ENCODE data around the gene RASL12.
"Not testable (repeated sequence)": the region's sequence is repeated elsewhere in the genome, so short reads cannot be mapped to it uniquely, and the experiment has no call there.

Gene RASL12

GRCh38 chr15:65032801-65033537 is 34.8 kb downstream of the RASL12 start:
- in situ Hi-C loops (cut with MboI; ENCODE audit: low sequenced_read_pairs), result no loop called here

DNA sequence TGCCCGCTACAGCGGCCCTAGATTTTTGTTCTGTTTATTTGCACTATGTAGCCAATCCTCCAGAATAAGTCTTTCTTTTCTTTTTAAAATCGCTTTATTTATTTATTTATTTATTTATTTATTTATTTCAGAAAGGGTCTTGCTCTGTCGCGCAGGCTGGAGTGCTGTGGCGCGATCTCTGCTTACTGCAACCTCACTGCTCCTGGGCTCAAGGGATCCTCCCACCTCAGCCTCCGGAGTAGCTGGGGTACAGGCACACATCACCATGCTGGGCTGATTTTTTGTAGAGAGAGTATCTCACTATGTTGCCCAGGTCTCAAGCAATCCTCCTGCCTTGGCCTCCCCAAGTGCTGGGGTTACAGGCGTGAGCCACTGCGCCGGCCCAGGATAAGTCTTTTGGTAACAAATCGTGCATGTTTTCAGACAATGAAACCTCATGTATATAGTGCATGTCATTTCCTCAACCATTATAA is 38.0 kb downstream of the RASL12 start:
- in situ Hi-C loops (cut with MboI; ENCODE audit: low sequenced_read_pairs), result no loop called here

DNA sequence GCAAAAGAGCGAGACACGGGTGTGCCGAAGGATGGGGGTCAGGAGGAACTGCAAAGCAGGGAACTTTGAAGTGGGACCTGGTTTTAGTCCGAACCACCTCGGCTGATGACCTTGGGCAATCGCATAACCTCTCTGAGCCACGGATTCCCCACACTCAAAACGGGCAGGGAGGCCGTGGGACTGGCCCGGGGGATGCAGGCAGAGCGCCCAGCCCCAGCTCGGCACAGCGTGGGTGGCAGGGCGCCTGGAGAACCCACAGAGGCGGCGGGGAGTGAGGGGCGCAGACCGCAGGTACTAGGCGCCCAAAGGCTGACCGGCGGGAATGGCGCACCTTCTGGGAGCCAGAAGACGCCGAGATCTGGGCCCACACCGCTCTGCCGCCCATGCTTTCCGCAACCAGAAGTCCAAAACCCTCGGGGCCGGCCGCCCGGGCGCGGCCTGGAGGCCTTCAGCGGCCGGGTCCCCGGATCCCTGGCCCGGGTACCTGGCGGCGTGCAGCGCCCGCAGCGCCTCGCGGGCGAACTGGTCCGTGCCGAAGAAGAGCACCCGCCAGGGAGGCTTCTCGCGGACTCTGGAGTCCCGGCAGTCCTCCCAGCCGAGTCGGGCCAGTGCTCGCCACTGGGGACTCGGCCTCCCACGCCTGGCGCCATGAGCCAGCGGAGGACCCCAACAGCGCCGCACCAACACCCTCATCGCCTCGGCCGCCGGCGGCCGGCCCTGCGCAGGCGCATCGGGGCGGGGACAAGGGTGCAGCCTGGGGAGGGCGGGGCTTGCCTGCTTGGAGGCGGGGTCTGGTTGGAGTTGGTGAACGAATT is 38.7 kb downstream of the RASL12 start, which contains the start of gene MTFMT:
MTFMT (minus strand) TSS at position 719 of the 815 bp plus-strand sequence; CDS start at position 693, 26 bp downstream.
- in situ Hi-C loops (cut with MboI; ENCODE audit: low sequenced_read_pairs), result no loop called here

- in situ Hi-C loops (cut with MboI; ENCODE audit: low sequenced_read_pairs), result no loop called here
Observed at GRCh38 chr15:65028338-65028737, 39.5 kb downstream of the RASL12 start.

GRCh38 chr15:65027593-65027992 is 40.2 kb downstream of the RASL12 start:
- in situ Hi-C loops (cut with MboI; ENCODE audit: low sequenced_read_pairs), result no loop called here

GRCh38 chr15:65026756-65027155 is 41.0 kb downstream of the RASL12 start:
- in situ Hi-C loops (cut with MboI; ENCODE audit: low sequenced_read_pairs), result no loop called here

DNA sequence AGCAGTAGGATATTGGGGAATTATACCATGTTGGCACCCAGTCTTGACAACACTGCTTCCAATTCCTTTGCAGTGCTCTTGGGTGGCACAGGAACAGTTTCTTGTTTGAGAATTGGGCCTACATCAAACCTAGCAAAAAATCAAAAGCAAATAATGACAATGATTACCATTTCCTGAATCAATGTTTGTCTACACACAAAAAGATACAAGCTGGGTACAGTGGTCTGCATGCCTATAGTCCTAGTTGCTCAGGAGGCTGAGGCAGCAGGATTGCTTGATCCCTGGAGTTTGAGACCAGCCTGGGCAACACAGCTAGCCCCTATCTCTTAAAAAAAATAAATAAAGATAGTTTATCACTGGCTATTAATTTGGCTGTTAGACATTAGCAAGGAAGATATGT is 46.3 kb downstream of the RASL12 start:
- in situ Hi-C loops (cut with MboI; ENCODE audit: low sequenced_read_pairs), result no loop called here

DNA sequence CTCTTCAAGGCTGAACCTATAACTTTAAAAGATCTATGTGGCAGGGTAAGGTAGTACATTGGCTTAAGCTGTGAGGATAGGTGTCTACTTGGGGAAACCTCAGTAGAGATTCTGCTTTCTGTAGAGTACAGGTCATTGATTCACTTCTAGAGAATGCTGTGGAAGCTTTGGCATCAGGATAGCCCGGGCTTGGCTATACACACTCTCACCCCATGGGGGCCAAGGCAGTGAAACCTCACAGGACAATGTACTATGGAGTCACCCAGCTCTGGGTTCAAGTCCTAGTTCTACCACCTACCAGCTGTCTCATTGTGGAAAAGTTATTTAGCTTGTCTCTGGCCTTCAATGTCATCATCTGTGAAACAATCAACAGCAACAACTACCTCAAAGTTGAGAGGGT is 47.4 kb downstream of the RASL12 start:
- in situ Hi-C loops (cut with MboI; ENCODE audit: low sequenced_read_pairs), result no loop called here

DNA sequence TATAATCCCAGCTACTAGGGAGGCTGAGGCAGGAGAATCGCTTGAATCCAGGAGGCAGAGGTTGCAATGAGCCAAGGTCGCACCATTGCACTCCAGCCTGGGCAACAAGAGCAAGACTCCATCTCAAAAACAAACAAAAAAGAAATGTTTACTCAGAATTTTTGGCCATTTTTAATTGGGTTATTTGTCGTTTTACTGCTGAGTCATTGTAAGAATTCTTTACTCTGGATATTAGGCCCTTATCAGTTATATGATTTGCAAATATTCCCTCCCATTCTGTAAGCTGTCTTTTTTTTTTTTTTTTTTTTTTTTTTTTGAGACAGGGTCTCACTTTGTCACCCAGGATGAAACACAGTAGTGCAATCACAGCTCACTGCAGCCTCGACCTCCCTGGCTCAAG is 56.6 kb downstream of the RASL12 start:
- in situ Hi-C loops (cut with MboI; ENCODE audit: low sequenced_read_pairs), result not testable (repeated sequence)

DNA sequence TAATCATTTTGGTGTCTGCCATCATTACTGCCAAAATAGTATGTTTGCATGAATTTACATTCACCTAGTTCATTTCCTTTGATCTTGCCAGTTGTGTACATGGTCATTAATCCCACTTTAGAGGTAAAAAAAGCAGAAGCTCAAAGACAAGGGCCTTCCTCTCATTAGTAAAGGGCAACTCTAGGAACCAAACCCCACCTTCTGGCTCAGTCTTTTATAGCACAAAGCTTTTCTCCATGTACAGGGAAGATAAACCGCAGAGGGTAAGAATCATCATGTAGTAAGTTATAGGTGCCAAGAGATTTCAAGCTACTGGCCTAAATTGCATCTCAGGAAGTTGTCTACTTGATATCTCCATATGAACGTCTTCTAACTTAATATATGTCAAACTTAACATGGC is 58.8 kb downstream of the RASL12 start:
- in situ Hi-C loops (cut with MboI; ENCODE audit: low sequenced_read_pairs), result no loop called here

DNA sequence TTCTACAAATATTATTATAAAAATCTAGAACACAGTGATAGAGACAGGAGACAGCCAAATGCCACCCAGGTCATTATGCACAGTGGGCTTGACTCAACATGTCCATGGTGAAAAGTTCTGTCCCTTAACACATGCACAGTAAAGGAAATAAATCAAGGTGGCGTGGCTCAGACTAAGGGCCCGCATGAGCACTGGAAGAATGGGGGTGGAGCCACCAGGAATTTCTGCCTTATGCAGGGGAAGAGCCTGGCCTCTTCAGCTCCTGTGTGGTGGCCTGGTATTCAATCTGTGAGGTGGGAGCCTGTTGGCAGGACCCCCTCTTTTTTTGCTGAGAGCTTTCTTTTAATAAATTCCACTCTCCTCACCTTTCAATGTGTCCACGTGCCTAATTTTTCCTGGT is 60.9 kb downstream of the RASL12 start:
- in situ Hi-C loops (cut with MboI; ENCODE audit: low sequenced_read_pairs), result no loop called here

- in situ Hi-C loops (cut with MboI; ENCODE audit: low sequenced_read_pairs), result no loop called here
Observed at GRCh38 chr15:65004993-65005392, 62.8 kb downstream of the RASL12 start.
